Measurements from ENCODE around the gene BCAR1.
"Not testable (repeated sequence)": the region's sequence is repeated elsewhere in the genome, so short reads cannot be mapped to it uniquely, and the experiment has no call there.

Gene BCAR1

GRCh38 chr16:75225678-75226515, 25.5 kb downstream of the BCAR1 start:
- peaks cover 8 to 21% (median 9%) of the 10 kb centered on the region in 5 donors for H3K27me3 ChIP-seq (ENCODE audit: control insufficient read depth in 5 of 5, insufficient read depth in 4 of 5, low read length in 5 of 5)
- H3K36me3 ChIP-seq (ENCODE audit: control insufficient read depth in 5 of 5, insufficient read depth in 5 of 5, low read length in 5 of 5) = peaks cover 0 to 30% (median 26%) of the 10 kb centered on the region in 5 donors
- H3K9ac ChIP-seq (ENCODE audit: low read length in 5 of 5) = no peak overlapping the region
- no peaks in the 10 kb centered on the region for H3K9me3 ChIP-seq (ENCODE audit: control insufficient read depth in 5 of 5, low read length in 5 of 5)
- H3K4me1 ChIP-seq (ENCODE audit: control insufficient read depth in 5 of 5, insufficient read depth in 5 of 5, low read length in 5 of 5) = peaks cover 0 to 5% (median 0%) of the 10 kb centered on the region in 5 donors
- no peak overlapping the region for H3K27ac ChIP-seq (ENCODE audit: low read depth, low read length)
- no peak overlapping the region for H3K4me3 ChIP-seq (ENCODE audit: low read depth in 1 of 5, low read length in 5 of 5)

GRCh38 chr16:75225092-75225491, 26.3 kb downstream of the BCAR1 start:
- Histone ChIP-seq H3K4me1 (ENCODE audit: control insufficient read depth in 5 of 5, insufficient read depth in 5 of 5, low read length in 5 of 5) (peaks cover 0 to 5% (median 0%) of the 10 kb centered on the region in 5 donors), H3K27ac (ENCODE audit: low read depth, low read length) (no peak overlapping the region)

GRCh38 chr16:75224306-75225082, 26.9 kb downstream of the BCAR1 start:
- H3K27ac ChIP-seq (ENCODE audit: low read depth, low read length) = no peak overlapping the region
- peaks cover 8 to 21% (median 9%) of the 10 kb centered on the region in 5 donors for H3K27me3 ChIP-seq (ENCODE audit: control insufficient read depth in 5 of 5, insufficient read depth in 4 of 5, low read length in 5 of 5)
- H3K36me3 ChIP-seq (ENCODE audit: control insufficient read depth in 5 of 5, insufficient read depth in 5 of 5, low read length in 5 of 5) = peaks cover 0 to 18% (median 17%) of the 10 kb centered on the region in 5 donors
- no peak overlapping the region for H3K4me3 ChIP-seq (ENCODE audit: low read depth in 1 of 5, low read length in 5 of 5)
- no peak overlapping the region for H3K9ac ChIP-seq (ENCODE audit: low read length in 5 of 5)
- H3K9me3 ChIP-seq (ENCODE audit: control insufficient read depth in 5 of 5, low read length in 5 of 5) = no peaks in the 10 kb centered on the region
- peaks cover 0 to 5% (median 0%) of the 10 kb centered on the region in 5 donors for H3K4me1 ChIP-seq (ENCODE audit: control insufficient read depth in 5 of 5, insufficient read depth in 5 of 5, low read length in 5 of 5)

More at GRCh38 chr16:75225092-75225491, 26.3 kb downstream of the BCAR1 start:
- H3K4me3 ChIP-seq (ENCODE audit: low read depth in 1 of 5, low read length in 5 of 5) = no peak overlapping the region
- H3K9ac ChIP-seq (ENCODE audit: low read length in 5 of 5) = no peak overlapping the region
- peaks cover 8 to 21% (median 9%) of the 10 kb centered on the region in 5 donors for H3K27me3 ChIP-seq (ENCODE audit: control insufficient read depth in 5 of 5, insufficient read depth in 4 of 5, low read length in 5 of 5)
- H3K36me3 ChIP-seq (ENCODE audit: control insufficient read depth in 5 of 5, insufficient read depth in 5 of 5, low read length in 5 of 5) = peaks cover 0 to 24% (median 23%) of the 10 kb centered on the region in 5 donors
- no peaks in the 10 kb centered on the region for H3K9me3 ChIP-seq (ENCODE audit: control insufficient read depth in 5 of 5, low read length in 5 of 5)

GRCh38 chr16:75223129-75223528, 28.3 kb downstream of the BCAR1 start:
- not testable (repeated sequence) for H3K4me3 ChIP-seq (ENCODE audit: low read depth in 1 of 5, low read length in 5 of 5); H3K36me3 ChIP-seq (ENCODE audit: control insufficient read depth in 5 of 5, insufficient read depth in 5 of 5, low read length in 5 of 5)

GRCh38 chr16:75222271-75222783, 29.1 kb downstream of the BCAR1 start:
- Histone ChIP-seq H3K9me3 (ENCODE audit: control insufficient read depth in 5 of 5, low read length in 5 of 5) (no peaks in the 10 kb centered on the region), H3K36me3 (ENCODE audit: control insufficient read depth in 5 of 5, insufficient read depth in 5 of 5, low read length in 5 of 5) (no peaks in the 10 kb centered on the region), H3K4me1 (ENCODE audit: control insufficient read depth in 5 of 5, insufficient read depth in 5 of 5, low read length in 5 of 5) (peaks cover 0 to 5% (median 0%) of the 10 kb centered on the region in 5 donors), H3K27me3 (ENCODE audit: control insufficient read depth in 5 of 5, insufficient read depth in 4 of 5, low read length in 5 of 5) (peaks cover 8 to 21% (median 9%) of the 10 kb centered on the region in 5 donors), H3K9ac (ENCODE audit: low read length in 5 of 5) (no peak overlapping the region), H3K27ac (ENCODE audit: low read depth, low read length) (no peak overlapping the region), H3K4me3 (ENCODE audit: low read depth in 1 of 5, low read length in 5 of 5) (no peak overlapping the region)

More at GRCh38 chr16:75223129-75223528, 28.3 kb downstream of the BCAR1 start:
- H3K9ac ChIP-seq (ENCODE audit: low read length in 5 of 5); H3K27ac ChIP-seq (ENCODE audit: low read depth, low read length); H3K4me1 ChIP-seq (ENCODE audit: control insufficient read depth in 5 of 5, insufficient read depth in 5 of 5, low read length in 5 of 5); H3K9me3 ChIP-seq (ENCODE audit: control insufficient read depth in 5 of 5, low read length in 5 of 5): not testable (repeated sequence)
- peaks cover 8 to 21% (median 9%) of the 10 kb centered on the region in 5 donors for H3K27me3 ChIP-seq (ENCODE audit: control insufficient read depth in 5 of 5, insufficient read depth in 4 of 5, low read length in 5 of 5)

GRCh38 chr16:75219838-75220237, 31.6 kb downstream of the BCAR1 start:
- peak overlapping the region in 2 of 5 donors; percentile 5 to 6 for H3K4me3 ChIP-seq (ENCODE audit: low read depth in 1 of 5, low read length in 5 of 5)
- H3K27ac ChIP-seq (ENCODE audit: low read depth, low read length) = no peak overlapping the region
- H3K9me3 ChIP-seq (ENCODE audit: control insufficient read depth in 5 of 5, low read length in 5 of 5) = no peaks in the 10 kb centered on the region
- no peak overlapping the region for H3K9ac ChIP-seq (ENCODE audit: low read length in 5 of 5)
- H3K4me1 ChIP-seq (ENCODE audit: control insufficient read depth in 5 of 5, insufficient read depth in 5 of 5, low read length in 5 of 5) = peaks cover 0 to 5% (median 0%) of the 10 kb centered on the region in 5 donors
- H3K36me3 ChIP-seq (ENCODE audit: control insufficient read depth in 5 of 5, insufficient read depth in 5 of 5, low read length in 5 of 5) = no peaks in the 10 kb centered on the region
- peaks cover 5 to 8% (median 8%) of the 10 kb centered on the region in 5 donors for H3K27me3 ChIP-seq (ENCODE audit: control insufficient read depth in 5 of 5, insufficient read depth in 4 of 5, low read length in 5 of 5)

GRCh38 chr16:75219088-75219487, 32.3 kb downstream of the BCAR1 start:
- H3K27ac ChIP-seq (ENCODE audit: low read depth, low read length) = no peak overlapping the region
- H3K4me1 ChIP-seq (ENCODE audit: control insufficient read depth in 5 of 5, insufficient read depth in 5 of 5, low read length in 5 of 5) = peaks cover 0 to 5% (median 0%) of the 10 kb centered on the region in 5 donors
- no peak overlapping the region for H3K4me3 ChIP-seq (ENCODE audit: low read depth in 1 of 5, low read length in 5 of 5)
- no peaks in the 10 kb centered on the region for H3K9me3 ChIP-seq (ENCODE audit: control insufficient read depth in 5 of 5, low read length in 5 of 5)
- H3K27me3 ChIP-seq (ENCODE audit: control insufficient read depth in 5 of 5, insufficient read depth in 4 of 5, low read length in 5 of 5) = peaks cover 0 to 3% (median under 1%) of the 10 kb centered on the region in 5 donors
- H3K36me3 ChIP-seq (ENCODE audit: control insufficient read depth in 5 of 5, insufficient read depth in 5 of 5, low read length in 5 of 5) = no peaks in the 10 kb centered on the region
- H3K9ac ChIP-seq (ENCODE audit: low read length in 5 of 5) = no peak overlapping the region

- no peaks in the 10 kb centered on the region for H3K36me3 ChIP-seq (ENCODE audit: control insufficient read depth in 5 of 5, insufficient read depth in 5 of 5, low read length in 5 of 5)
- no peak within 1 kb of the TSS for H3K27ac ChIP-seq (ENCODE audit: low read depth, low read length)
- H3K4me1 ChIP-seq (ENCODE audit: control insufficient read depth in 5 of 5, insufficient read depth in 5 of 5, low read length in 5 of 5) = peaks cover 0 to 5% (median 0%) of the 10 kb centered on the region in 5 donors
- no peaks in the 10 kb centered on the region for H3K9me3 ChIP-seq (ENCODE audit: control insufficient read depth in 5 of 5, low read length in 5 of 5)
- peaks cover 0 to 3% (median 0%) of the 10 kb centered on the region in 5 donors for H3K27me3 ChIP-seq (ENCODE audit: control insufficient read depth in 5 of 5, insufficient read depth in 4 of 5, low read length in 5 of 5)
- H3K4me3 ChIP-seq (ENCODE audit: low read depth in 1 of 5, low read length in 5 of 5) = peak within 1 kb of the TSS in 2 of 5 donors; percentile 5 to 6
- H3K9ac ChIP-seq (ENCODE audit: low read length in 5 of 5) = no peak within 1 kb of the TSS
Observed at GRCh38 chr16:75218256-75219076, 33.0 kb downstream of the BCAR1 start, which contains the start of gene CTRB1. Gene CTRB1 (plus strand): TSS chr16:75218988. CDS start chr16:75219008, 20 bp downstream.

- H3K4me1 ChIP-seq (ENCODE audit: control insufficient read depth in 5 of 5, insufficient read depth in 5 of 5, low read length in 5 of 5) = peaks cover 0 to 3% (median 0%) of the 10 kb centered on the region in 5 donors
- H3K36me3 ChIP-seq (ENCODE audit: control insufficient read depth in 5 of 5, insufficient read depth in 5 of 5, low read length in 5 of 5) = no peaks in the 10 kb centered on the region
- H3K9ac ChIP-seq (ENCODE audit: low read length in 5 of 5) = no peak overlapping the region
- no peak overlapping the region for H3K4me3 ChIP-seq (ENCODE audit: low read depth in 1 of 5, low read length in 5 of 5)
- H3K27me3 ChIP-seq (ENCODE audit: control insufficient read depth in 5 of 5, insufficient read depth in 4 of 5, low read length in 5 of 5) = peaks cover 0 to 7% (median 0%) of the 10 kb centered on the region in 5 donors
- no peaks in the 10 kb centered on the region for H3K9me3 ChIP-seq (ENCODE audit: control insufficient read depth in 5 of 5, low read length in 5 of 5)
- H3K27ac ChIP-seq (ENCODE audit: low read depth, low read length) = no peak overlapping the region
Observed at GRCh38 chr16:75217389-75217851, 34.0 kb downstream of the BCAR1 start.
